ENCODE data around the gene PTPRK. TPM values are rescaled to one million over a fixed set of nuclear protein-coding genes. Genes with fewer than 3 reads are reported as not detected.

The PTPRK gene
- total RNA-seq, 4 donors from 2014 or later, result 7.3 to 22.9 (median 13.0) TPM

- Histone ChIP-seq H3K27me3 (no peaks in the 10 kb centered on the region), H3K27ac (no peak overlapping the region), H3K36me3 (no peaks in the 10 kb centered on the region), H3K4me3 (no peak overlapping the region), H3K9me3 (no peaks in the 10 kb centered on the region), H3K4me1 (peaks cover 0 to 11% of the 10 kb centered on the region in 2 donors)
- intact Hi-C loops (cut with DNase I; ENCODE audit: low total_unique reads), result no loop called here
- in situ Hi-C loops (cut with MboI; ENCODE audit: low sequenced_read_pairs in 4 of 4), result no loop called here
- DNase-seq (no peak), ATAC-seq (no peak)
- no peak for TF ChIP-seq POLR2A (IDR thresholded peaks at IDR 0.05)
- TF ChIP-seq CTCF (IDR thresholded peaks at IDR 0.05 in 4 of 5, conservative IDR thresholded peaks at IDR 0.05 in 1 of 5), result no peak
Observed at GRCh38 chr6:128461501-128461900, 58.9 kb downstream of the PTPRK start.

- no peaks in the 10 kb centered on the region for H3K27me3 ChIP-seq
- in situ Hi-C loops (cut with MboI; ENCODE audit: low sequenced_read_pairs in 4 of 4), result no loop called here
- ATAC-seq, result no peak
- no peak overlapping the region for H3K27ac ChIP-seq
- no peak overlapping the region for H3K4me3 ChIP-seq
- TF ChIP-seq POLR2A (IDR thresholded peaks at IDR 0.05) (no peak), CTCF (IDR thresholded peaks at IDR 0.05 in 4 of 5, conservative IDR thresholded peaks at IDR 0.05 in 1 of 5) (no peak)
- H3K9me3 ChIP-seq, result no peaks in the 10 kb centered on the region
- H3K4me1 ChIP-seq, result peaks cover 0 to 9% of the 10 kb centered on the region in 2 donors
- intact Hi-C loops (cut with DNase I; ENCODE audit: low total_unique reads), result no loop called here
- H3K36me3 ChIP-seq, result no peaks in the 10 kb centered on the region
- no peak for DNase-seq
Observed at GRCh38 chr6:128456510-128457230, 63.7 kb downstream of the PTPRK start.

GRCh38 chr6:128455959-128456358, 64.4 kb downstream of the PTPRK start:
- Histone ChIP-seq H3K9me3 (no peaks in the 10 kb centered on the region), H3K4me3 (no peak overlapping the region), H3K4me1 (peaks cover 0 to 9% of the 10 kb centered on the region in 2 donors), H3K27ac (no peak overlapping the region), H3K27me3 (no peaks in the 10 kb centered on the region), H3K36me3 (no peaks in the 10 kb centered on the region)
- intact Hi-C loops (cut with DNase I; ENCODE audit: low total_unique reads) (no loop called here), in situ Hi-C loops (cut with MboI; ENCODE audit: low sequenced_read_pairs in 4 of 4) (no loop called here)
- DNase-seq, result no peak
- ATAC-seq, result no peak
- TF ChIP-seq CTCF (IDR thresholded peaks at IDR 0.05 in 4 of 5, conservative IDR thresholded peaks at IDR 0.05 in 1 of 5), result no peak
- TF ChIP-seq POLR2A (IDR thresholded peaks at IDR 0.05), result no peak

- Histone ChIP-seq H3K9me3 (no peaks in the 10 kb centered on the region), H3K4me3 (no peak overlapping the region), H3K27me3 (no peaks in the 10 kb centered on the region), H3K36me3 (no peaks in the 10 kb centered on the region), H3K4me1 (peaks cover 0 to 9% of the 10 kb centered on the region in 2 donors), H3K27ac (no peak overlapping the region)
- intact Hi-C loops (cut with DNase I; ENCODE audit: low total_unique reads) (no loop called here), in situ Hi-C loops (cut with MboI; ENCODE audit: low sequenced_read_pairs in 4 of 4) (no loop called here)
- DNase-seq (no peak), ATAC-seq (no peak)
- TF ChIP-seq CTCF (IDR thresholded peaks at IDR 0.05 in 4 of 5, conservative IDR thresholded peaks at IDR 0.05 in 1 of 5) (no peak), POLR2A (IDR thresholded peaks at IDR 0.05) (no peak)
Observed at GRCh38 chr6:128452713-128453112, 67.7 kb downstream of the PTPRK start.

- no peaks in the 10 kb centered on the region for H3K9me3 ChIP-seq
- ATAC-seq, result no peak
- DNase-seq, result no peak
- no peaks in the 10 kb centered on the region for H3K27me3 ChIP-seq
- no peak overlapping the region for H3K4me3 ChIP-seq
- TF ChIP-seq POLR2A (IDR thresholded peaks at IDR 0.05) (no peak), CTCF (IDR thresholded peaks at IDR 0.05 in 4 of 5, conservative IDR thresholded peaks at IDR 0.05 in 1 of 5) (no peak)
- H3K27ac ChIP-seq, result no peak overlapping the region
- H3K36me3 ChIP-seq, result no peaks in the 10 kb centered on the region
- no peaks in the 10 kb centered on the region for H3K4me1 ChIP-seq
- in situ Hi-C loops (cut with MboI; ENCODE audit: low sequenced_read_pairs in 4 of 4) (no loop called here), intact Hi-C loops (cut with DNase I; ENCODE audit: low total_unique reads) (no loop called here)
Observed at GRCh38 chr6:128446497-128446896, 73.9 kb downstream of the PTPRK start.
